Stimulated activated CD8-positive, alpha-beta memory T cell treated with anti-CD3 and anti-CD28 coated beads, Interleukin-12 subunit alpha, Interleukin-12 subunit beta, amount 100 ng/mL, for 1 hour (primary cell): ENCODE results near the gene SVEP1.
"Not testable (repeated sequence)": the region's sequence is repeated elsewhere in the genome, so short reads cannot be mapped to it uniquely, and the experiment has no call there.

Experiments used
- DNase-seq: peaks from one replicate; pipeline ENCODE4 v3.0.0-alpha.2; 2020; ENCODE audit warnings: low read depth

Gene SVEP1

GRCh38 chr9:110578575-110579033, 937 bp downstream of the SVEP1 start:
- DNase-seq: no peak

- DNase-seq: no peak
These were observed 3.6 kb downstream of the SVEP1 start for GRCh38 chr9:110575945-110576344.

GRCh38 chr9:110575169-110575568, 4.4 kb downstream of the SVEP1 start:
- no peak for DNase-seq

- no peak for DNase-seq
These were observed 6.2 kb downstream of the SVEP1 start for GRCh38 chr9:110573305-110573704.

GRCh38 chr9:110571801-110572483, 7.6 kb downstream of the SVEP1 start:
- no peak for DNase-seq

GRCh38 chr9:110566156-110566555, 13.4 kb downstream of the SVEP1 start:
- no peak for DNase-seq

GRCh38 chr9:110561826-110562225, 17.7 kb downstream of the SVEP1 start:
- DNase-seq: no peak

GRCh38 chr9:110559869-110560268, 19.7 kb downstream of the SVEP1 start:
- DNase-seq: no peak

GRCh38 chr9:110555551-110556331, 23.8 kb downstream of the SVEP1 start:
- no peak for DNase-seq

GRCh38 chr9:110546411-110546871, 33.1 kb downstream of the SVEP1 start:
- no peak for DNase-seq

- DNase-seq: no peak
These were observed 33.8 kb downstream of the SVEP1 start for GRCh38 chr9:110545705-110546104.

GRCh38 chr9:110543631-110544051, 35.9 kb downstream of the SVEP1 start:
- DNase-seq: no peak

GRCh38 chr9:110541950-110542349, 37.6 kb downstream of the SVEP1 start:
- no peak for DNase-seq

- DNase-seq: no peak
These were observed 40.9 kb downstream of the SVEP1 start for GRCh38 chr9:110538647-110539041.

GRCh38 chr9:110537841-110538646, 41.5 kb downstream of the SVEP1 start:
- no peak for DNase-seq

GRCh38 chr9:110536822-110537221, 42.7 kb downstream of the SVEP1 start:
- DNase-seq: no peak

GRCh38 chr9:110534162-110534561, 45.4 kb downstream of the SVEP1 start:
- DNase-seq: not testable (repeated sequence)

GRCh38 chr9:110532908-110533665, 46.5 kb downstream of the SVEP1 start:
- DNase-seq: no peak

- no peak for DNase-seq
These were observed 47.8 kb downstream of the SVEP1 start for GRCh38 chr9:110531776-110532175.

- DNase-seq: not testable (repeated sequence)
These were observed 48.3 kb downstream of the SVEP1 start for GRCh38 chr9:110531241-110531640.

GRCh38 chr9:110528645-110529044, 50.9 kb downstream of the SVEP1 start:
- DNase-seq: no peak

GRCh38 chr9:110526426-110526825, 53.1 kb downstream of the SVEP1 start:
- DNase-seq: no peak
